ENCODE results near the gene TMEM62.
A peak's percentile ranks its signal among the peaks of the same experiment; 100 is the strongest.
"Not testable (repeated sequence)": the region's sequence is repeated elsewhere in the genome, so short reads cannot be mapped to it uniquely, and the experiment has no call there.

Gene TMEM62

DNA sequence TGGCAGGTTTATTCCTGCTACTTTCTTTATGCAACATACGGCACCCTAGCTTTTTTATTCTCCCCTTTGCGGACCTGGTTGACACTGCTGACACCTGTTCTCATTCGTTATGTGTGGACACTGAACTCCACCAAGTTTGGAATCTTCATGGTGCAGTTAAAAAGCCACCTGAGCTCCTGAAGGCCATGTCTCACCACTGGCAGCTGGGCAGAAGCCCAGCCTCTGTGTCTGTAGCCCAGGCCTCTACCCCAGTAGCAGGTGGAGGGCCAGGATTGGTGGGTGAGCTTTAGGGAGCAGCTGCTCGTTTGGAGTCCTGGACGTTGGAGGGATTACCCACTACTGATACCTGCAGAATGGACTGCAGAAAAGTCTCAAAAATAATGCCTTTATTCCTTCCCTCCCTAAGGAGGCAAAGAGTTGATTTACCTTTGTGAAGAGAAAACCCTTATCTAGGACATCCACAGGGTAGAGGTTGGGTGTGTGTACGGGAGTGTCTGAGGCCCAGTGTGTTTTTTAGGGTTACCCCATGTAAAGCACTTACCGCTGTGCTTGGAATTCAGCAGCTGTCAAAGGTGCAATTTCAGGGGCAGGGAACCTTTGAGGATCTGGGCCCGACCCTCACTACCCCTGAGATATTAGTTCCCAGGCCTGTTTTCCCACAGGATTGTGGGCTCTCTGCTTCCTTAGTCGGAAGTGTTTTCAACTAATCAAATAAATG, 51.2 kb downstream of the TMEM62 start:
- no peak for DNase-seq

DNA sequence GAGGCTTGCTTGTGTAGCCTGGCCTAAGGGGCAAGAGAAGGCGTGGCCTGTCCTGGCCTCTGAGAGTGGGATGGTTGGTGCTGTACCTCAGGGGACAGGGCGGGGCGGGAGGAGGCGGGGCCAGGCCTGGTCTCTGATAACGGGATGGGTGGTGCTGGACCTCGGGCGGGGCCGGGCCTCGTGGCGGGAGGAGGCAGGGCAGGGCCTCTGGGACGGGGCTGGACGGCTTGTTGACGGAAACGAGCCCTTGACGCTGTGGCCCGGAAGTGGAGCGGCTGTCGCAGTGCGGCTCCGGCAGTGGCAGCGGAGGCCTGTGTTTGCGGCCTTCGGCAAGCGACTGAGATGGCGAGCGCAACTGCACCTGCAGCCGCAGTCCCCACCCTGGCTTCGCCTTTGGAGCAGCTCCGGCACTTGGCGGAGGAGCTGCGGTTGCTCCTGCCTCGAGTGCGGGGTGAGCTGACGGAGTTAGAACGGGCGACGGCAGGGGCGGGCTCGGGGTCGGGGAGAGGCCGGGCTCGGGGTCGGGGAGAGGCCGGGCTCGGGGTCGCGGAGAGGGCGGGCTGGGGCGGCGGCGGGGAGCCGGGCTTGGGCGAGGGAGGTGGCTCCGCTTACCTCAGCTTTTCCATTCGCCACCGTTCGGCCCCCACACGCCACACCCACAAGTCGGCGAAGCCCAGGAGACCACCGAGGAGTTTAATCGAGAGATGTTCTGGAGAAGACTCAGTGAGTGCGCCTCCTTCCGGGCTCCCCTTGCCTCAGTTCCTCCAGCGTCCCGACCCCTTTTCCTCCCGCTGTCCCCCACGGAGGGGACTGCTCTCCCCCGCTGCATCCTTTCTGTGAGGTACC, 52.0 kb downstream of the TMEM62 start, which contains the start of gene CCNDBP1:
TSS of gene CCNDBP1 (plus strand) at position 247 of the 846 bp plus-strand sequence. CDS start at position 343, 96 bp downstream.
- DNase-seq: peak; percentile 96

DNA sequence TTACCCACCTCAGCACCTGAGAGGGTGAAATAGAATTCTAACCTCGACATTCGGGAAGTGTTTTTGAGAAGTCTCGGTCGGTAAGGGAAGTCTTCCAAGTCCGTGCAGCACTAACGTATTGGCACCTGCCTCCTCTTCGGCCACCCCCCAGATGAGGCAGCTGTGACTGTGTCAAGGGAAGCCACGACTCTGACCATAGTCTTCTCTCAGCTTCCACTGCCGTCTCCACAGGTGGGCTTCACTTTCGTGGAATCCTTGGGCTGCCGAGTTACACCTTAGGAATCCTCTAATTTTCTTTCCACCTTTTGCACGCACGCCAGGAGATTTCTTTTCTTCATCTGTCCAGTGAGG, 52.6 kb downstream of the TMEM62 start:
- DNase-seq: peak; percentile 18

DNA sequence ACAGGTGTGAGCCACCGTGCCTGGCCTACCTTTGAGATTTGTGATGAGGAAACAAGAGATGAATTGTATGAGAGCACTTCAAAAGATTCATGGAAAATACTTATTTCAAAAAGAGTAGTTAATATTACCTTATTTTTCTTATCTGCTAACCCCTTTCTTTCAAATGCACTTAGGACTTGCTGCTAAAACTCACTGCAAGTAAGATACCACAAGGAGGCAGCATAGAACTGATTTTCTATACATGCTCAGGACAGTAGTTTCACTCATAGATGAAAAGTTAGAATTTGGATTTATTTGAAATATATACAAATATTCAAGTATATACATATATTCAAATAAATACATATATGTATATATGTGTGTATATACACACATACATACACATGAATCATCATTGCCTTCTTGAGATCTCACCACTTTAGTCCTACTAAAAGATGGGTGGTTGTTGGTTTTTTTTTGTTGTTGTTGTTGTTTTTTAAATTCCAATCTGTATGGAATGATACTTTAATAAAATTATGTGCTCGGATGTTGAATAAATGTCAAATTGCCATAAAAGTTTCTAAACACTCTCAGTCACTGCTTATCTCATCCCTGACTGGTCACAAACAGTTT, 54.3 kb downstream of the TMEM62 start:
- peak; percentile 63 for DNase-seq

DNA sequence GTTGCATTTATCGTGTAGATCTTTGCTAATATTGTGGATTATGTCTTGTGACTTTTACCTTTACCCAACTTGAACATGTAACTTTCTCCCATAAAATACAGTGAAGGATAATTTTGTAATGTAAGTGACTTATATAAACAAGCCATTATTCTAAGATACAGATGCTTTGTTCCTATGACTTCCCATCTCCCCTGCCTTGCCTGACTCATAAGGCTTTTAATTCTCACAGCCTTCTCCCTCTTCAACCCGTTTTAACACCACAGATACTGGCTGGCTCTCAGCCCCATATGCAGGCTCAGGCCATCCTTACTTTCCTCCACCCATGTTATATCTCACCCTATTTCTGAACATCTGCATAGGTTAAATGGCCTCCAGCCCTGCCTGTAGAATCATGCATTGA, 55.9 kb downstream of the TMEM62 start:
- no peak for DNase-seq

DNA sequence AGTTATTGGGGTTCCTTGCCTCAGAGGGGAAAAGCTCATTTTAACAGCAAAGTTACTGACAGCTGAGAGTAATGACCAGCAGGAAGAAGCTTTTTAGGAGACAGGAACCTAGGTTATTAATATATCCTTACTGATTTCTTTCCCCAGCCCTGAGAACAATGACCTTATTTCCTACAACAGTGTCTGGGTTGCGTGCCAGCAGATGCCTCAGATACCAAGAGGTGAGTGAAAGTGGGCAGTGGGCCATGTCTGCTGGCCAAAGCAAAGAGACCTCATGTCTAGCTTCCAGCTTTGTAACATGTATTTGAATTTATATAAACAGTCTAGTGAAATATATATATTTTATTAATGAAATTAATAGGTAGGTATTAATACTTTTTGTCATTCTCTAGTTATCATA, 56.8 kb downstream of the TMEM62 start:
- DNase-seq: no peak

DNA sequence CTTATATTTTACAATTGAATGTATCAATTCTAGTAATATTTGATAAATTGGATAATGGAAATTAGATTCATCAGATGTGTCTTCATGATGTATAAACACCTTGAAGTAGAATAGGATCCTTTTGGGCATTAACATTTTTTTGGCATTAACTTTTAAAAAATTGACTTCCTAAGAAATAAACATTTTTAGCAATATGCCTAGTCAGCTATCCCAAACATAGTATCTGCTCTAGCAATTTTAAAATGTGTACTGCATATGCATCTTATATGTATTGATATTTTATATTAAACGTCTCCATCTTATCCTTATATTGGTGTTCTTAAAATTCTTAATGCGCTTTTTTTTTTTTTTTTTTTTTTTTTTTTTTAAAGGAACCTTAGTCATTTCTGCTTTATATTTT, 60.3 kb downstream of the TMEM62 start:
- DNase-seq: no peak

DNA sequence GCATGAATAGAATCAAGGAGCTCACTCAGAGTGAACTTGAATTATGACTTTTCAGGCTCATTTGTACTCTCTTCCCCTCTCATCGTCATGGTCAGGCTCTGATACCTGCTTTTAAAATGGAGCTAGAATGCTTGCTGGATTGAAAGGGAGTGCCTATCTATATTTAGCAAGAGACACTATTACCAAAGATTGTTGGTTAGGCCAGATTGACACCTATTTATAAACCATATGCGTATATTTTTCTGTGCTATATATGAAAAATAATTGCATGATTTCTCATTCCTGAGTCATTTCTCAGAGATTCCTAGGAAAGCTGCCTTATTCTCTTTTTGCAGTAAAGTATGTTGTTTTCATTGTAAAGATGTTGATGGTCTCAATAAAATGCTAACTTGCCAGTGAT, 61.4 kb downstream of the TMEM62 start:
- DNase-seq: no peak

DNA sequence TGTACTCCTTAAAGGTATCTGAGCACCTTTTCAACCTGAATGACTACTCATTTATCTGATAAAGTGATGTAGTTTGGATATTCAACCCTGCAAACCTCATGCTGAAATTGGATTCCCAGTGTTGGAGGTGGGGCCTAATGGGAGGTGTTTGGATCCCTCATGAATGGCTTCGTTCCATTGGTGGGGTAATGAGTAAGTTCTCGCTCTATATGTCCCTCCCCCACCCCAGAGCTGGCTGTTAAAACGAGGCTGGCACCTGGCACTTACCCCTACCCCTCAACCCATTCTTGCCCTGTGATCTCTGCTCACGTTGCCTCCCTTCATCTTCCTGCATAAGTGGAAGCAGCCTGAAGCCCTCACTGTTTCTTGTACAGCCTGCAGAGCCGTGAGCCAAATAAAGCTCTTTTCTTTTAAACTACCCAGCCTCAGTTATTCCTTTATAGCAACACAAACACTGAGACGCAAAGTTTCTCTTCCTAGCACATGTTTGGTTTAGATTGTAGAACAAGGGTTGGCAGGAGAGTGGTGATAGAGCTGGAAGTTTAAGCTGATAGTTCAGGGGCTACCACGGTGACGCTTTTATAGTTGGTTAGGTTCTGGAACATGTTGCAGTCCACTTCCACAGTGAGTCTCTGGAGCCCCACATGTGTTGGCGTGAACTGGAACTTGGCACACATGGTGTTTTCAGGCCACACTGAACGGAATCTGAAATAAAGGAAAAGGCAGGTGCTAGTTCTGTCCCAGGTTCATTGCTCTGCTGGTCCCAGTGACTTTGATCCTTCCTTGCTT, 63.6 kb downstream of the TMEM62 start:
- DNase-seq: no peak

DNA sequence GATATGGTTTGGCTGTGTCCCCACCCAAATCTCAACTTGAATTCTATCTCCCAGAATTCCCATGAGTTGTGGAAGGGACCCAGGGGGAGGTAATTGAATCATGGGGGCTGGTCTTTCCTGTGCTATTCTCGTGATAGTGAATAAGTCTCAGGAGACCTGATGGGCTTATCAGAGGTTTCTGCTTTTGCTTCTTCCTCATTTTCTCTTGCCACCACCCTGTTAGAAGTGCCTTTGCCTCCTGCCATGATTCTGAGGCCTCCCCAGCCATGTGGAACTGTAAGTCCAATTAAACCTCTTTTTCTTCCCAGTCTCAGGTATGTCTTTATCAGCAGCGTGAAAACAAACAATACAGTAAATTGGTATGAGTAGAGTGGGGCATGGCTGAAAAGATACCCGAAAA, 64.4 kb downstream of the TMEM62 start:
- not testable (repeated sequence) for DNase-seq

DNA sequence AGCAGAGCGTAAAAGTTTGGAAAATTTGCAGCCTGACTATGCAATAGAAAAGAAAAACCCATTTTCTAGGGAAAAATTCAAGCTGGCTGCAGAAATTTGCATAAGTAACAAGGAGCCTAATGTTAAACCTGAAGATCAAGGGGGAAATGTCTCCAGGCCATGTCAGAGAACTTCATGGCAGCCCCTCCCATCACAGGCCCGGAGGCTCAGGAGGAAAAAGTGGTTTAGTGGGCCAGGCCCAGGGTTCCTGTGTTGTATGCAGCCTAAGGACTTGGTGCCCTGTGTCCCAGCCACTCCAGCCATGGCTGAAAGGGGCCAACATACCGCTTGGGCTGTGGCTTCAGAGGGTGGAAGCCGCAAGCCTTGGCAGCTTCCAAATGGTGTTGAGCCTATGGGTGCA, 65.2 kb downstream of the TMEM62 start:
- DNase-seq: not testable (repeated sequence)

DNA sequence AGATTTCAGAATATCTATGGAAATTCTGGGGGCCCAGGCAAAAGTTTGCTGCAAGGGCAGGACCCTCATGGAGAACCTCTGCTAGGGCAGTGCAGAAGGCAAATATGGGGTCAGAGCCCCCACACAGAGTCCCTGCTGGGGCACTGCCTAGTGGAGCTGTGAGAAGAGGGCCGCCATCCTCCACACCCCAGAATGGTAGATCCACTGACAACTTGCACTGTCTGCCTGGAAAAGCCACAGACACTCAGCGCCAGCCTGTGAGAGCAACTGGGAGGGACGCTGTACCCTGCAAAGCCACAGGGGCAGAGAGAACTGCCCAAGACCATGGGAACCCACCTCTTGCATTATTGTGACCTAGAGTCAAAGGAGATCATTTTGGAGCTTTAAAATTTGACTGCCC, 65.6 kb downstream of the TMEM62 start:
- DNase-seq: no peak

DNA sequence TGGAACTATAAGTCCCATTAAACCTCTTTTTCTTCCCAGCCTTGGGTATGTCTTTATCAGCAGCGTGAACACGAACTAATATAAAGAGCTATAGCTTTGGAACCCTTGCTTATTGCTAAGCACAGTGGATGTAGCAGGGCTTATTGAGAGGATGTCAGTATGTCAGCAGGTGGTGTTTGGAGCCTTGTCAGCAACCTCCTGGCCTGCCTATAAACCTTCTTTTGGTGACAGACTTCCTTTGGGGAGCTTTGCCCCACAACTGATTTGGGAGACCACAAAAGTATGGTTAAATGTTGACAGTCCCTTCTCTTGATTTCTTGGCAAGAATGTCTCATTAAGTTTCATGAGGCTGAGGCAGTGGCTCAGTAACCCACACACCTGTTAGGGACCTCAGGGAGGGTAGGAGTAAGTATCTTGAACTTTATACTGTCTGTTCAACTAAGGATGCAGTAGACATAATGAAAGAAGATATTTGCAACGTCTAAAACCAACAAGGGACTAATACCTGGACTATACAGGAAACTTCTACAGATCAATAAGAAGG, 66.6 kb downstream of the TMEM62 start:
- no peak for DNase-seq

DNA sequence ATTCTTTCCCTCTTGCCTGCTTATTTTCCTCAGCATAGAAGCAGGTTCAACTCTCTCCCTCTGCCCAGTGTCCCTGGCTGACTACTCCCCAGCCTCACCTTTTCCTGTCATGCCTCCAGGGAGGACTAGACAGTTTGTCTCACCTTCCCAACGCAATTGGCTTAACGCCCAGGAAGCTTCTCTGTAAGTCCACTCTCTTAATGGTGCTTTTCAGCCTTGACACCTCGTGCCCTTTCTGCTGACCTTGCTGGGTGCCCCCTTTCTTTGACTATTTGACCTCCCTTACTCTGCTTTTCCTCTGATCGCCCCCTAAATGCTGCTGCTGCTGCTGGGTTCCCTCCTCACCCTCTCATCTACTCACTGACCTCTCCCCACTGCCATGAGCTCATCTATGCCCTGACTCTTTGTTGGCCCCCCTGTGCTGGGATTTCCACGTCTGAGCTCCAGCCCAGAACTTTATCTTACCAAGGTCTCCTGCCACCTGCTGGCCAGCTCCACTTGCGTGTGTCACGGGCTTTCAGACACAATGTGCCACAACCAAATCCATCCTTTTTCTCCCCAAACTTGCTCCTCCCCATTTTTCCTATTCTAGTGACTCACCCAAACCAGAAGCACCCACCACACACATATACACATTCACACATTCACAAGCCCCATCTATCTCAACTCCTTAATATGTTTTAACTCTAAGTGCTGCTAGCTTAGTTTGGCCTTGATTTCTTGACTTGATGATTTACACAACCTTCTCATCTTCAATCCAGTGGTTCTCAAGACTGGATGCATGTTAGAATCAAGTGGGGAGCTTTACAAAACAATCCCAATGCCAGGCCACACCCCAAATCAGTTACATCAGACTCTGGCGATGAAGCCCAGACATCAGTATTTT, 70.9 kb downstream of the TMEM62 start:
- DNase-seq: peak; percentile 29

DNA sequence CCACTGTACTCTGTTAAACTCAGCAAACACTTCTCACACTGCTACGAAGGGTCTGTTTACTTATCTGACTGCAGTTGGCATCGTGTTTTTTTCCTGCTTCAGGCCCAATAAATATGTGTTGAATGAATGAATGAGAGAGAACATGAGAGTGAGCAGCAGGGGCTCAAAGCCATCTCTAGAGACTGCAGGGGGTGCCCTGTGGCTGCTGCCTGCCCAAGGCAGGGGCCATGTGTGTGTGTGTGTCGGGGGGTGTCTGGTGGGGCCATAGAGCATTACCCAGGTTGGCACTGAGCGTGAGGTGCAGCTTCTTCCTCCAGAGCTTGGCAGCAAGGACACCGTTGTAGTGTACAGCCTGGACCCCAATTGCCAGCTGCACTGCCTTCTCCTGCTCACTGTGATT, 72.7 kb downstream of the TMEM62 start:
- no peak for DNase-seq

DNA sequence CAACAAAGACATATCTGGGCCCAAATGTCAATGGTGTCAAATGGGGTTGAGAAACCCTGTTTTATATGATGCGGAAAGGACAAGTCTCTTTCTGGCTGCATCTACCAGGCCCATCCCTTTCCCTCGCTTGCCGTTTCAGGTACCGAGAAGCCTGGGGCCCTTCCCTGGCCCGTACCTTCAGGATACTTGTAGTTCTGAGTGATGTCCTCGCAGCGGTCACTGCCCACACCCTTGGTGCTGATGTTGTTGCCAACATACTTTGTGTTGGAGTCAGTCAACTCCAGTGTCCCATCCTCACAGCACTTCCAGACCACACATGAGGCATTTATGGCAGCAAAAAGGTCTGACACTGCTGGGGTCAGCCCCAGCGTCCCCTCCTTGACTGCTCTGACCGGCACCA, 73.6 kb downstream of the TMEM62 start:
- no peak for DNase-seq

DNA sequence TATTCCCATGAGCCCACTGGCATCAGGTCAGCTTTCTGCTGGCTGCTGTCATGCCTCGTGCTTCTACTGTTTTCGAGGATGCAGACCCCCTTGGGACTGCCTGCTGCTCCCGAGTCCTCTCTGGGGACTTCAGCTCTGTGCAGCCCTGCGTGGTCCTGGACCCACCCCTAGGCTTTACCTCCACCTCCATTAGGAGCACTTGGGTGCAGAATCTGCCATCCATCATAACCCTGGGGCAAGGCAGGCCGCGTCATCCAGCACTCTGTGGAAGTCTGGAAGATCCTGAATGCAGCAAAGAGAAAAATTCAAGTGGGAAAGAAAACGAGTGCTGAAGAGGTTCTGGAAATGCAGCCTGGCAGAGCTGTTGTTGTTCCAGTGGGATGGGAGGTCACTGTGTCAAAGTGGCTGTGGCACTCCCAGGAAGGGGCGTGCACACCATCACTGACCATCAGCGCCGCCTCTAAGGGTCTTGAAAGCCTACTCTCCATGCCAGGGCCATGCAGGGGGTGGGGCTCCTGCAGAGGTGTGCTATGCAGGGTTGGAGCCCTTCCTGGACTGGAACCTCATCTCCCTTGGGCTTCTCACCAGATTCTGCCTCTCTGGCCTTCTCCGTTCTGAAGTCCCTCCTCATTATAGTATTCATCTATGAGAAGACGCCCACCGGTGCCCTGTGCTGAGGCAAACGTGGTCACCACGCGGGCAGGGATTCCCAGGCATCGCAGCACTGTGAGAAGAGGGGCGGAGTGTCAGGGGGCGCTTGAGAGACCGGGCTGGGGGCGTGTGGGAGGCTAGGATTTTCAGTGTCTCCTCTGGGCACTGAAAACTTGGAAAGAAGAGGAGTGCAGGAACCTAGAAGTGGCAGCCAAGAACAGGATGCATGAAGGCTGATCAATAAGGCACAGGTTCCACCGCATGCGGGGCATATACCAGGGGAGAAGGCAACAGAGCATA, 74.9 kb downstream of the TMEM62 start:
- no peak for DNase-seq

DNA sequence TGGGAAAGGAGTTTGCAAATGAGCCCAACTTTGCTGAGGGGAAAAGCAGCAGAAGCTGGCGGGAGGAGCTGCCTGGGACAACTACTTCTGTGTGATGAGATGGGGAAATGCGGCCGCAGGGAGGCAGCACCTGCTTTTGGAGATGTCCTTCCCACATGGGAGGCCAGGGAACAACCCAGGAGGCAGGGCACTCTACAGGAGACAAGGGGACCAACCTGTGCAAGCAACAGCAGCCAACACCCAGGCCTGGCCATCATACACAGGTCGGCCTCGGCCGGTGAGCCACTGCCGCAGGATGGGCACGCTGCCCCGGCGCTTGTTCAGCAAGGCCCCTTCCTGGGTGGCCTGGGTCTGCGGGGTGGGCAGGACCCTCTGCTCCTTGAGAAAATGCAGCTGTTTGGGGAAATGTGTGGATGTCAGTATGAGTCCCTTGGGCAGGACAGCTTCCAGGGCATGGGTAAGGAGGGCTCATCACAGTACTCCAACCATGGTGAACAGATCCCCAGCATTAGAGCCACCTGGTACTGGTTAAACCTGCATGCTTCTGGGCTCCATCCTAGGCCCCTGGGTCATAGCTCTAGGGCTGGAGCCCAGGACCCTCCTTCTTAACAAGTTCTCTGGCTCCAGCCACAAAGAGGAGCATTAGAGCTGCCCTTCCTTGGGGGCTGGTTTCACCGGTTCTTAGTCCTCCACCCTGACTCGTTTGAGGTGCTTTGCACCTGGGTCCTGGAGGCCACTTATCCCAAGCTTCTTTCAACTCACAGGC, 75.9 kb downstream of the TMEM62 start:
- no peak for DNase-seq

DNA sequence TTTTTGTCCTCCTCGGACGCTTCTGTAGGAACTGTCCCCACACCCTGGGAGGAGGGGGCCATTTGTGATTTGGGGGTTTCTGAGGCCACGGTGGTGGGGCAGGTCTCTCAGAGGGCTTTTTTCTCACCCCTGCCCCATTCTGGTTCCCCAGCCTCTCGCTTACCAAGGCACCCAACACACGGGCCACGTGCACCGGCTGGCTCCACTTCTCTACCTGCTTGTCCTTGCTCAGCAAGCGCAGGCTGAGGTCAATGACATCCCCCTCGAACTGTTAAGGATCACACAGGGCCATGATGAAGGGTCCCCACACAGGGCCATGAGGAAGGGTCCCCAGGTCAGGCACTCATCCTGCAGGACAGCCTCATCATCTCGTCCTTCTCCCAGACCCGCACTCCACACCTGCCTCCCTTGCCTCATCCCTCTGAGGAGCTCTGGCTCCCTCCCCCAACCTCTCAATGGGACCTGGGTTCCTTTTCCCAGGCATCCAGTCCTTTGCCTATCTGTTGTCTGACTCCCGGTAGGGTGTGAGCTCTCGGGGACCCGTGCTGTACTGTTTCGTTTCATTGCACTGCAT, 76.9 kb downstream of the TMEM62 start:
- DNase-seq: no peak
